ENCODE results near the gene SWSAP1. TPM values are rescaled to one million over a fixed set of nuclear protein-coding genes. Genes with fewer than 3 reads are reported as not detected.

The SWSAP1 gene
- total RNA-seq, 2 donors from 2014 or later: 2.2 to 2.8 TPM

DNA sequence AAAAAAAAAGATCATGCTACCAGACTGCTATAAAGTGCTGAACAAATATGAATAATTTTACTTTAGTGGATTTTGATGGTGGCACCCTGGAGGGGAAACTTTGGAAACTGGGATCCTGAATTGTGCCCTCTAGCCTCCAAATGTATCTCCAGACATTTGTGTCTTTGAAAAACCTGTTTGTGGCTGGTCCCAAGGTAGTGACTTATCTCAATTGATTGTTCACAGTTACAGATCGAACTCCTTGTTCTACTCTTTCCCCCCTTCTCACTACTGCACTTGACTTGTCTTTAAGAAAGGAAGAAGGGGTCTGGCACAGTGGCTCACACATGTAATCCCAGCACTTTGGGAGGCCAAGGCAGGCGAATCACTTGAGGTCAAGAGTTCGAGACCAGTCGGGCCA lies 34.1 kb downstream of the SWSAP1 start:
- Mint-ChIP-seq H3K9me3 (no peaks in the 10 kb centered on the region), H3K36me3 (ENCODE audit: low read depth) (peaks cover 51% of the 10 kb centered on the region), H3K4me3 (no peak overlapping the region), H3K4me1 (no peaks in the 10 kb centered on the region), H3K27ac (peak overlapping the region; percentile 35), H3K27me3 (ENCODE audit: insufficient read depth) (no peaks in the 10 kb centered on the region)
- Histone ChIP-seq H3K27me3 (ENCODE audit: control insufficient read depth, insufficient read depth, low read length, poor library complexity, severe bottlenecking) (no peaks in the 10 kb centered on the region), H3K4me3 (ENCODE audit: low read length) (no peak overlapping the region), H3K27ac (ENCODE audit: low read depth, low read length) (no peak overlapping the region), H3K9me3 (ENCODE audit: control insufficient read depth, low read length) (no peaks in the 10 kb centered on the region), H3K36me3 (ENCODE audit: control insufficient read depth, insufficient read depth, low read length) (no peaks in the 10 kb centered on the region), H3K4me1 (ENCODE audit: control insufficient read depth, insufficient read depth, low read length) (no peaks in the 10 kb centered on the region), H3K9ac (ENCODE audit: extremely low read depth, low read length, poor library complexity, severe bottlenecking) (no peak overlapping the region)
- TF ChIP-seq, protein P1, sequence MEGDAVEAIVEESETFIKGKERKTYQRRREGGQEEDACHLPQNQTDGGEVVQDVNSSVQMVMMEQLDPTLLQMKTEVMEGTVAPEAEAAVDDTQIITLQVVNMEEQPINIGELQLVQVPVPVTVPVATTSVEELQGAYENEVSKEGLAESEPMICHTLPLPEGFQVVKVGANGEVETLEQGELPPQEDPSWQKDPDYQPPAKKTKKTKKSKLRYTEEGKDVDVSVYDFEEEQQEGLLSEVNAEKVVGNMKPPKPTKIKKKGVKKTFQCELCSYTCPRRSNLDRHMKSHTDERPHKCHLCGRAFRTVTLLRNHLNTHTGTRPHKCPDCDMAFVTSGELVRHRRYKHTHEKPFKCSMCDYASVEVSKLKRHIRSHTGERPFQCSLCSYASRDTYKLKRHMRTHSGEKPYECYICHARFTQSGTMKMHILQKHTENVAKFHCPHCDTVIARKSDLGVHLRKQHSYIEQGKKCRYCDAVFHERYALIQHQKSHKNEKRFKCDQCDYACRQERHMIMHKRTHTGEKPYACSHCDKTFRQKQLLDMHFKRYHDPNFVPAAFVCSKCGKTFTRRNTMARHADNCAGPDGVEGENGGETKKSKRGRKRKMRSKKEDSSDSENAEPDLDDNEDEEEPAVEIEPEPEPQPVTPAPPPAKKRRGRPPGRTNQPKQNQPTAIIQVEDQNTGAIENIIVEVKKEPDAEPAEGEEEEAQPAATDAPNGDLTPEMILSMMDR (conservative IDR thresholded peaks at IDR 0.05): no peak
- 95 to 96% methylated on average over 4 of the region's 4 CpGs for WGBS, 2 experiments (ENCODE audit: insufficient coverage in 1 of 2, insufficient read length in 1 of 2)
- no peak for DNase-seq

DNA sequence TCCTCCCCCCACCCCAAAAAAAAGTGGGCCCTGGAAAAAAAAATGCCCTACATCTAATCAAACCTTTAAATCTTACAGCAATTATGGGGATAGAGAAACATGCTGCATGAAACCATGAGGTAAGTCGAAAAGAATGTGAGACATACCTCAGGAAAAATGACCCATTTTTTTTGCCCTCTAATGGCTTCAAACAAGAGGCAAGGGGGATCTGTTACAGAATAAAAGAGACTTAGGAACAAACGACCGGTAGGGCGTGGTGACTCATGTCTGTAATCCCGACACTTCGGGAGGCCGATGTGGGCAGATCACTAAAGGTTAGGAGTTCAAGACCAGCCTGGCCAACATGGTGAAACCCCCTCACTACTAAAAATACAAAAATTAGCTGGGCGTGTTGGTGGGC lies 36.2 kb downstream of the SWSAP1 start:
- TF ChIP-seq, protein P1 (conservative IDR thresholded peaks at IDR 0.05): no peak
- Mint-ChIP-seq H3K36me3 (ENCODE audit: low read depth) (peaks cover 44% of the 10 kb centered on the region), H3K27ac (no peak overlapping the region), H3K9me3 (no peaks in the 10 kb centered on the region), H3K4me1 (no peaks in the 10 kb centered on the region), H3K4me3 (no peak overlapping the region), H3K27me3 (ENCODE audit: insufficient read depth) (no peaks in the 10 kb centered on the region)
- Histone ChIP-seq H3K9ac (ENCODE audit: extremely low read depth, low read length, poor library complexity, severe bottlenecking) (no peak overlapping the region), H3K27ac (ENCODE audit: low read depth, low read length) (no peak overlapping the region), H3K36me3 (ENCODE audit: control insufficient read depth, insufficient read depth, low read length) (no peaks in the 10 kb centered on the region), H3K9me3 (ENCODE audit: control insufficient read depth, low read length) (no peaks in the 10 kb centered on the region), H3K4me3 (ENCODE audit: low read length) (no peak overlapping the region), H3K4me1 (ENCODE audit: control insufficient read depth, insufficient read depth, low read length) (no peaks in the 10 kb centered on the region), H3K27me3 (ENCODE audit: control insufficient read depth, insufficient read depth, low read length, poor library complexity, severe bottlenecking) (no peaks in the 10 kb centered on the region)
- WGBS, 2 experiments (ENCODE audit: insufficient coverage in 1 of 2, insufficient read length in 1 of 2): 68 to 81% methylated on average over 7 to 8 of the region's 8 CpGs
- DNase-seq: no peak

DNA sequence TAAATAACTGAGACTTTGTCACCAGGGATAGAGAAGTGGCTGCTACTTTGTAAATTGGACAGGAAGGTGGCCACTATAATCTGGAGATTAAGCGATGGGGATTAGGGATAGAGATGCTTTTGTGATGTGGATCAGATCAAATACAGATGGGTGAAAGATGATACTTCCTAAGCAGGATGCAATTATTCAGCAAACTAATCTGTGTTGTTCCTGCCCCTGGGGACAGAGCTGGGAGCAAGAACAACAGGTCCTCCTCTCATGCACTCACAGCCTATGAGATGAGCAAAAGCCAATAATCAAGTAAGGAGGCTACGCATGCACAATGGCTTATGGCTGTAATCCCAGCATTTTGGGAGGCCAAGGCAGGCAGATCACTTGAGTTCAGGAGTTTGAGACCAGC lies 40.1 kb downstream of the SWSAP1 start:
- Histone ChIP-seq H3K27me3 (ENCODE audit: control insufficient read depth, insufficient read depth, low read length, poor library complexity, severe bottlenecking) (peaks cover 9% of the 10 kb centered on the region), H3K4me3 (ENCODE audit: low read length) (no peak overlapping the region), H3K9me3 (ENCODE audit: control insufficient read depth, low read length) (no peaks in the 10 kb centered on the region), H3K9ac (ENCODE audit: extremely low read depth, low read length, poor library complexity, severe bottlenecking) (no peak overlapping the region), H3K27ac (ENCODE audit: low read depth, low read length) (no peak overlapping the region), H3K36me3 (ENCODE audit: control insufficient read depth, insufficient read depth, low read length) (no peaks in the 10 kb centered on the region), H3K4me1 (ENCODE audit: control insufficient read depth, insufficient read depth, low read length) (no peaks in the 10 kb centered on the region)
- H3K4me3 Mint-ChIP-seq: no peak overlapping the region
- H3K27ac Mint-ChIP-seq: no peak overlapping the region
- DNase-seq: no peak
- peaks cover 40% of the 10 kb centered on the region for H3K36me3 Mint-ChIP-seq (ENCODE audit: low read depth)
- 84 to 95% methylated on average over 2 of the region's 2 CpGs for WGBS, 2 experiments (ENCODE audit: insufficient coverage in 1 of 2, insufficient read length in 1 of 2)
- H3K4me1 Mint-ChIP-seq: peaks cover 2% of the 10 kb centered on the region
- no peaks in the 10 kb centered on the region for H3K9me3 Mint-ChIP-seq
- TF ChIP-seq, protein P1 (conservative IDR thresholded peaks at IDR 0.05): no peak
- H3K27me3 Mint-ChIP-seq (ENCODE audit: insufficient read depth): peaks cover 4% of the 10 kb centered on the region
